HG03575 (cell line): ENCODE measurements around the gene KANTR.

Source experiments
- ATAC-seq: cut with Tn5 transposase; IDR thresholded peaks from one replicate; pipeline ENCODE4 v1.9.1; 2021; ENCODE audit not compliant: unreplicated experiment, insufficient number of reproducible peaks, low FRiP score; ENCODE audit errors: extremely low read depth

Gene KANTR

DNA sequence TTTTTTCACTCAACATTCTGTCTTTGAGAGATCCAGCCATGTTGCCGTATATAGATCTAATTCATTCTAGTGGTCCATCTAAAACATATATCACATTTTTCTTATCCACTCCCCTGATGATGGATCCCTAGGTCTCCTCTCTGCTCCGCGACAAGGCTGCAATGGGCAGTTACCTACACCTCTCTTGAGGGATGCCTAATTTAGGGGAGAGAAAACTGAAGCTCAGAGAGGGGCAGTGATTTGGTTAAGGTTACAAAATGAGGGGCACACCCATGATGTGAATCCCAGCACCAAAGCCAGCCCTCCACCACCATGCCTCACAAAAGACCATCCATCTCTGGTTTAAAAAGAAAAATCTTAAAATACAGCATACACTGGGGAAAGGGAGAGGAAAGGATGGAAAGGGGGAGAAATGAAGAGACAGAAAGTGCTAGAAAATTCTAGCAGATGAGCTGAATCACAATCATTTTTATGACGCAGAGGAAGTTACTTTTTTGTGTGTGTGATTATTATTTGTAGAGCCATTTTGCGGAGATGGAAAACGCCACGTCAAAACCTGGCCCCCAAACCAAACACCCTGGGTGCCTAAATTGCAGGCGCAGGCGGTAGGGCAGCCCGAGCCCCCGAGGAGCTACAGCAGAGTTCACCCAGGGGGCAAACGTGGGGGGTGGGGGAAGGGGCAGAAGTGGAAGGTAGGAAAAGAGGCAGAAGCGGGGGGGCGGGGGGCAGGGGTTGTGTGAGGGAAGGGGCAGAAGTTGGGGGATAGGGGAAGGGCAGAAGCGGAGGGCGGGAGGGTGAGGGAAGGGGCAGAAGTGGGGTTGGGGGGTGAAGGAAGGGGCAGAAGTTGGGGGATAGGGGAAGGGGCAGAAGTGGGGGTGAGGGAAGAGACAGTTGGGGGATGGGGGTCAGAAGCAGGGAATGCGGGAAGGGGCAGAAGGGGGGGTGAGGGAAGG, 13.0 kb upstream of the KANTR start:
- no peak for ATAC-seq

DNA sequence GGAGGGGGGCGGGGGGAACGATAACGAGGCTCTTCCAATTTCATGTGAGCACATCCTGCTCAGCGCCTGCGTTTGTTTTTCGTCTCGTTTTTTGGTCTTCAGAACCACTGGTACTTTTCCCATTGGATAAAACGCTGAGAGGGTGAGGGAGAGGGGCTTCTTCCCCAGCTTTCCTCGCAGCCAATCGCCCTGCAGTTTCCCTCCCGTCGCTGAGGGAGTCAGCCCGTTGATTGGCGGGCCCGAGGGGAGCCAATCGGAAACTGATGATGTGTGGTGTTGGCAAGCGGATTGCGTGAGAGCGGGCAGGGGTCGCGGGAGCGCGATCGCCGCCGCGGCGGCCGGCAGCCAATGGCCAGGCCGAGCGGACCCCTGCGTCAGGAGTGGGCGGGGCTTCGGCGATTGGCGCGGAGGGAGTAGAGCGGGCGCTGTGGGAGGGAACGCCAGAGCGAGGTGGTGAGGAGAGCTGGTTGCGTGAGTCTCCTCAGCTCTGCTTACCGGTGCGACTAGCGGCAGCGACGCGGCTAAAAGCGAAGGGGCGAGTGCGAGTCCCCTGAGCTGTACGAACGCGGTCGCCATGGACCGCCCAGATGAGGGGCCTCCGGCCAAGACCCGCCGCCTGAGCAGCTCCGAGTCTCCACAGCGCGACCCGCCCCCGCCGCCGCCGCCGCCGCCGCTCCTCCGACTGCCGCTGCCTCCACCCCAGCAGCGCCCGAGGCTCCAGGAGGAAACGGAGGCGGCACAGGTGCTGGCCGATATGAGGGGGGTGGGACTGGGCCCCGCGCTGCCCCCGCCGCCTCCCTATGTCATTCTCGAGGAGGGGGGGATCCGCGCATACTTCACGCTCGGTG, 11.8 kb upstream of the KANTR start, which contains the start of gene TSPYL2:
Gene TSPYL2, plus strand, starts transcription at position 443 of the 848 bp plus-strand sequence. Its CDS starts 132 bp downstream, at position 575.
- ATAC-seq: peak; percentile 61

DNA sequence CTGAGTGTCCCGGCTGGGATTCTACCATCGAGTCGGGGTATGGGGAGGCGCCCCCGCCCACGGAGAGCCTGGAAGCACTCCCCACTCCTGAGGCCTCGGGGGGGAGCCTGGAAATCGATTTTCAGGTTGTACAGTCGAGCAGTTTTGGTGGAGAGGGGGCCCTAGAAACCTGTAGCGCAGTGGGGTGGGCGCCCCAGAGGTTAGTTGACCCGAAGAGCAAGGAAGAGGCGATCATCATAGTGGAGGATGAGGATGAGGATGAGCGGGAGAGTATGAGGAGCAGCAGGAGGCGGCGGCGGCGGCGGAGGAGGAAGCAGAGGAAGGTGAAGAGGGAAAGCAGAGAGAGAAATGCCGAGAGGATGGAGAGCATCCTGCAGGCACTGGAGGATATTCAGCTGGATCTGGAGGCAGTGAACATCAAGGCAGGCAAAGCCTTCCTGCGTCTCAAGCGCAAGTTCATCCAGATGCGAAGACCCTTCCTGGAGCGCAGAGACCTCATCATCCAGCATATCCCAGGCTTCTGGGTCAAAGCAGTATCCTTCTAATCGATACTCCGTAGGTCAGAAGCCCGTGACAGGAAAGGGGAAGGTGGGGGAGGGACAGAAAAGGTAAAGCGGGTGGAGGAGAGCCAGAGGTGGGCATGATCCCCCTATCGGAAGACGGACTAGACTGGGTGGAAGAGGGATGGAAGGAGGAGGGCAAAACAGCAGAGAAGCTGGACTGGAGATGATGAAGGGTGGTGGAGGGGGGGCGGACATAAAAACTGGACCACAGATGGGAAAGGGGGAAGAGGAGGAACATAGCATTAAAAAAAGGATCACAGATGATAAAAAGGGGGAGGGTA, 10.9 kb upstream of the KANTR start:
- no peak for ATAC-seq

DNA sequence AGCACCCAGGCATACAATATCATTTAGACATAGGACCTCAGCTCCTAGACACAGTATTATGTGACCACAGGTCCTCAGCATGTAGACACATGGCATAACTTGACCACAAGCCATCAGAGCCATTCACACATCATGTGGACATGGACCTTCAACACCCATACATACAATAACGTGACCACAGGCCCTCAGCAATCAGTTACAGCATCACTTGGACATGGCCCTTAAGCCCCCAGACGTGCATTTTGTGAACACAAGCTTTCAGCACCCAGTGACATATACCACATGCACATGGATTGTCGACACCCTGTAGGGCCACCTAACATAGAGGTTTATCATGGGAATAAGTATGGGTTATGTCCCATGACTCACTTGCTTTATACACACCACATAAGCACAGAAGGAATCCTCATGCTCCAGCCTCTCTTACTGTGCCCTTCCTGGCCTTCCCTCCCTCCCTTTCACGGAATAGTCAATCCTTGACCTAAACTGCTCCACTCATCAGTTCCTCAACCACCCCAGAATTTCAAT, 9.8 kb upstream of the KANTR start:
- ATAC-seq: no peak

DNA sequence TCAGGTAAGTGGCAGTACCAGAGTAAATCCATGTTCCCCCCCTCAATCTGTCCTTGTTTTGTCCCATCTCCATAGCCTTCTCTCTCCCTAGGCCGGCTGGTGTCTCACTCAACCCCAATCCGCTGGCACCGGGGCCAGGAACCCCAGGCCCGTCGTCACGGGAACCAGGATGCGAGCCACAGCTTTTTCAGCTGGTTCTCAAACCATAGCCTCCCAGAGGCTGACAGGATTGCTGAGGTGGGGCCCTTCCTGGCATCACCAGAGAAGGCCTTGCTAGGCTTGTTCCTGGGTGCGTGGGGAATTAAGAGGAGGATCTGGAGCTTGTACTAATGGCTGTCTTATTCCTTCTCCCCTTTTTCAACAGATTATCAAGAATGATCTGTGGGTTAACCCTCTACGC, 9.1 kb upstream of the KANTR start:
- ATAC-seq: no peak

DNA sequence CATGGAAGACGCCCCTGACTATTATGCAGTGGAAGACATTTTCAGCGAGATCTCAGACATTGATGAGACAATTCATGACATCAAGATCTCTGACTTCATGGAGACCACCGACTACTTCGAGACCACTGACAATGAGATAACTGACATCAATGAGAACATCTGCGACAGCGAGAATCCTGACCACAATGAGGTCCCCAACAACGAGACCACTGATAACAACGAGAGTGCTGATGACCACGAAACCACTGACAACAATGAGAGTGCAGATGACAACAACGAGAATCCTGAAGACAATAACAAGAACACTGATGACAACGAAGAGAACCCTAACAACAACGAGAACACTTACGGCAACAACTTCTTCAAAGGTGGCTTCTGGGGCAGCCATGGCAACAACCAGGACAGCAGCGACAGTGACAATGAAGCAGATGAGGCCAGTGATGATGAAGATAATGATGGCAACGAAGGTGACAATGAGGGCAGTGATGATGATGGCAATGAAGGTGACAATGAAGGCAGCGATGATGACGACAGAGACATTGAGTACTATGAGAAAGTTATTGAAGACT, 8.2 kb upstream of the KANTR start:
- no peak for ATAC-seq

DNA sequence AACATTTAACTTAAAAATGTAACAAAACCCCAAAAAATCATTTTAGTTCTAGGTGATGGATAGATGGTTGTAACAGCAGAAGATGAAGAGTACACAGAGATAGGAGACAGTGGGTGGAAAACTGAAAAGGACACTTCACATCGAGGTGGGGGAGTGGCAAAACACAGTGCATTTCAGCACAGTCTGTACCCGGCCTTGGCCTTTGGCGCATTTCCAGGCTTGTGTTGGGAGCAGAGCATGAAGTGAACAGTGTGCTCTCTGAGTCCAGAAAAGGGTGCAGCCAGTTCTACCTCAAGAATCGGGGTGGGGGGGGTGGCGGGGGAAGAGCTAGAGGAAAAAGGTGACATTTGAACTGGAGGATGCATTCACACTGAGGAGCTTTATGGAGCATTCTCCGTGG, 7.5 kb upstream of the KANTR start:
- ATAC-seq: no peak

DNA sequence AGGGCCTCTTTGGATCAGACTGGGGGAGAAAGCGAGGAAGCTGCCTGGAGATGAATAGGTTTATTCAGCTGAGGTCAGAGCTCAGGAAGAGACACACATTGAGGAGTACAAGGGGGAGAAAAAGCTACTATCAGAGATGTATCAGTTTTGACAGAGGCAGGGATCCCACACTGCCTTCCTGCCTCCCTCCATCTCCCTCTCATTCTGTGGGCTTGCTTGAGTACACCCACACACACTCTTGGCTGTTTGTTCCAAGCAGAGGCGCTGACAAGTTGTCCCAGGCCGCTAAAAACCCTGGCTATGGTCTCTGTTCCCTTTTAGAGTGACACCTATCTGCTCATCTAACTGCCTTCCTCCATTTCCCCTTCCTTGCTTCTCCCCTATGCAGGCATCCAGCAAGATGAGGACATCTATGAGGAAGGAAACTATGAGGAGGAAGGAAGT, 6.5 kb upstream of the KANTR start:
- ATAC-seq: no peak

DNA sequence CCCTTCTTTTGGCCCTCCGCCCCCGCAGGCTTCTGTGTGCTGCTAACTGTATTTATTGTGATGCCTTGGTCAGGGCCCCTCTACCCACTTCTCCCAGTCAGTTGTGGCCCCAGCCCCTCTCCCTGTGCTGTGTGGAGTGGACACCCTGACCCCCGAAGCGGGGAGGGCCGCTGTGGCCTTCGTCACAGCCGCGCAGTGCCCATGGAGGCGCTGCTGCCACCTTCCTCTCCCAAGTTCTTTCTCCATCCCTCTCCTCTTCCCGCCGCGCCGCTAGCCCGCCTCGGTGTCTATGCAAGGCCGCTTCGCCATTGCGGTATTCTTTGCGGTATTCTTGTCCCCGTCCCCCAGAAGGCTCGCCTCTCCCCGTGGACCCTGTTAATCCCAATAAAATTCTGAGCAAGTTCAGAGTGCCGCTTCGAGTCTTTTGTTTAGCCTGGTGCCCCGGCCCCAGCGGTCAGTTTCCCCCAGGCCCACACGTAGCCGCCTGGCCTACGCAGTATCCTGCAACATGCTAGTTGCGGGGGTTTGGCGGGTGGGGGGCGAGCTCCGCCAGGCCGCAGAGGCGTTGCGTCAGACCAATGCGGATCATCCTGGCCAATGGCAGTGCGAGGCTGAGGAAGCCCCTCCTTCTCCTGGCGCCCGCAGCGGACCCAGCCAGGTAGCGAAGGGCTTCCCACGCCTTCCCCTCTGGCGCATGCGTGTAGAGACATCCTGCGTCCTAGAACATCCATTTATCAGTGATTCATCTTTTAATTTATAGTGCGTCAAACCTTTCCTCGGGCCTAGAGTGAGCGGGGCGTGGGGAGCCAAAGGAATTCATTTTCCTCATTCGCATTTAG, 5.6 kb upstream of the KANTR start:
- no peak for ATAC-seq

DNA sequence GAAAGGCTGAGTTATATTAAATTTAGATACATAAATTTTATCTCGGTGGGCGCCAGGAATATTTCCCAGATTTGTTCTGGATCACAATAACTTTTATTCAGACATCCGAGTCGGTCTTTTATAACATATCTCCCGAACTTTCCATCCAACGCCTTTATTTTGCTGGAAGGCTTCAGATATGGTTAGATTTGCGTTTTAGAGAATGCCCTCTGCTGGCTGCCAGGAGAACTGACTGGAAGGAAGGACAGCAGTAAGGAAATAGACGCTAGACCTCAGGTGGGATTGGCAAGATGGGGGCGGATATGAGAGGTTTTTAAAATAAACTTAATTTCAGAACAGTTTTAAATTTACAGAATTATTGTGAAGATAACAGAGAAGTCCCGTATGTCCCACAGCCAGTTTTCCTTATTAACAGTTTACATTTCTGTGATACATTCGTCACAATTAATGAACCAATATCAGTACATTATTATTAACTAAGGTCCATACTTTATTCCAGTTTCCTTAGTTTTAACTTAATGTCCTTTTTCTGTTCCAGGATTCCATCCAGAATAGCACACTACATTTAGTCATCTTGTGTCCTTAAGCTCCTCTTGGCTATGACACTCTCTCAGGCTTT, 4.6 kb upstream of the KANTR start:
- no peak for ATAC-seq

DNA sequence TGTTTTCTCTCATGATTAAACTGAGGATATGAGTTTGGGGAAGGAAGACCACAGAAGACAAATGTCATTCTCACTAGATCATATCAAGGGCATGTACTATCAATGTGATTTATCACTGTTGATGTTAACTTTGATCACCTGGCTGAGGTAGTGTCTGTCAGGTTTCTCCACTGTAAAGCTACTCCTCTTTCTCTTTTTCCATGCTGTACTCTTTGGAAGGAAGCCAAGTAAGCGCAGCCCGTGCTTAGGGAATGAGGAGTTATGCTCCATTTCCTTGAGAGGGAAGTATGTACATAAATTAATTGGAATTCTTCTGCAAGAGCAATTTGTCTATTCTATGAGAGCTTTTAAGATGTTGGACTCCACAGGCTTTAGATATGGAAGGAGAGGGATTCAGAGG, 4.0 kb upstream of the KANTR start:
- no peak for ATAC-seq

DNA sequence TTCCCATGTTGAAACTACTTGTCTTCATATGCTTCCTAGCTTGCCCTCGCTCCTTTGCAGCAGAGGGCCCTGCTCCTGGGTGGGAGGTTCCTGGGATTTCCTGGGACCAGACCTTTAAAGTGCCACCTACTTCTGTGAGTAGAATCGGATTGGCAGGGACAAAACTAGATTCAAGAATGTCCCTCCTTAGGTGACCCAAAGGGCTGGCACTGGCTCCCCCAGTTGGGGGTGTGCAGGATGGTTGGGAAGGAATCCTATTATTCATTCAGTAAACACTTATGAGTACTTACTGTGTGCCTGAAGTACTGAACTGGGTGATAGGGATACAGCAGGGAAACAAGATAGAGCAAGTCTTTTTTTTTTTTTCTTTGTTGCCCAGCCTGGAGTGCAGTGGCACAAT, 2.6 kb upstream of the KANTR start:
- no peak for ATAC-seq

DNA sequence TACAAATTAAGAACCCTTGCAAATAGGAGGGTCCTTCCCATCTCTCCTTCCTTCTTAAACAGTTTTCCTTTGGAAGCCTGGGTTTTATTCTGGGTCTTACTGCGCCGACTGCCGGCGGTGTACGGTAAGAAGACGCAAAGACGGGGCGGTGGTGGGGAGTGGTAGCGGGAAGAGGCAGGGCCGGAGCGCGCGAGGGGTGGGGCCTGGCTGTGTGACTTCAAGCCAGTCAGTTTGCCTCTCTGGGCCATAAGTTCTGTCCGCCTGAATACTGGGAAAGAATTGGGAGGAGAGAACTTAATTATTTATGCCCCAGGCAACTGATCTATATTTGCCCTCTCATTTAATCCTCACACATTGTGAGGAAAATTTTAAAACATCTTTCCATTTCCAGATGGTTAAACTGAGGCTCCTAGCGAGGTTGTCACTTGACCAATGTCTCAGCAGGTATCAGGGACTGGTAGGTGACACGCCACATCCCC, 726 bp upstream of the KANTR start:
- ATAC-seq: no peak

DNA sequence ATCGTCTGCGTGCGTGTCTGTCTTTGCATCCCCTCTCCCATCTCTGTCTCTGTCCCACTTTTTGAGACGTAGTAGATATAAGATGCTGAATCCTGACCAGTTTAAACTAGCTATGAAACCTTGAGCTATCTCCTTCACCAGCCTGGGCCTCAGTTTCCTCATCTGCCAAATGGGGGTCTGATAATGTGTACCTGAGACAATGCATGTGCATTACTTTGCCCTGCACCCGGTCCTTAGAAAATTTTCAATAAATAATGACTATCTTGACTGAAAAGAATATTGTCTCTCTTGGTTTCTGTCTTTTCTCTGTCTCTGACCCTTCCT, 602 bp downstream of the KANTR start:
- no peak for ATAC-seq

DNA sequence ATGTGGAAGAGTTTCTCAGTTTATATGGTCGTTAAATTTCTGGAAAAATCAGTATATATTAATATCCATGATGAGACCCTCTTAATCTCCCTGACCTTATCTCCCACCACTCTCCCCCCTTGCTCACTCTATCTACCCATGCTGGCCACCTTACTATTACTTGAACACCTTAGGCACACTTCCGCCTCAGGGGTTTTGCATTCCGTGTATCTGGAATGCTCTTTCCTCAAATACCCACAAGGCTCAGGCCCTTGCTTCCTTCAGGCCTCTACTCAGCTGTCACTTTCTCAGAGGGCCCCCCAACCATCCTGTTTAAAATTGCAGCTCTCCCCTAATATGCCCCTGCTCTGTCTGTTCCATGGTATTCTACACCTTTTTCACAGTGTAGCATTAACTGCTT, 1.9 kb downstream of the KANTR start:
- ATAC-seq: no peak

DNA sequence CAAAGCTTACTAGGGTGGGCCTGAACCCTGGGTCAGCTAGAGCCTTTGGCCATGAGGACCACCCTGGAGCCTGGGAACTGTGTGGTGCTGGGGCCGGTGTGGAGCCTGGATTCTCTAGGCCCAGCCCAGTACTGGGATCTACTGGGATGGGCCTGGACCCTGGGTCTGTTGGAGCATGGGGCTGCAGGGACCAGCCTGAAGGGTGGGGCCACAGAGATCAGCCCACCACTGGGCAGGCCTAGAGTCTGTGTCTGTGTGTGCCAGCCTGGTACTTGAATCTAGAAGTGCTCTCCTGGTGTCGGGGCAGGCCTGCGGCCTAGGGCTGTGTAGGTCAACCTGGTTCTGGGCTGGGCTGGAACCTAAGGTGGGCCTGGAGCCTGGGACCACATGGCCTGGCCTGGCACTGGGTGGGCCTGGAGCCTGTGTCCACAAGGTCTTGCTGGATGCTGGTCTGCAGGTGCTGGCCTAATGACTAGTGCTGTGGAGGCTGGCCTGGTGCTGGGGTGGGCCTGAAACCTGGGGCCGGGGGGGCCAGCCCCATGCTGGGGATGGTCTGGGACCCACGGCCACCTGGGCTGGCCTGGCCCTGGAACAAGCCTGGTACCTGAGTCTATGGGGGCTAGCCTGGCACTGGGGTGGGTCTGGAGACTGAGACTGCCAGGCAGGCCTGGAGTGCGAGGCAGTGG, 21.1 kb downstream of the KANTR start:
- no peak for ATAC-seq

DNA sequence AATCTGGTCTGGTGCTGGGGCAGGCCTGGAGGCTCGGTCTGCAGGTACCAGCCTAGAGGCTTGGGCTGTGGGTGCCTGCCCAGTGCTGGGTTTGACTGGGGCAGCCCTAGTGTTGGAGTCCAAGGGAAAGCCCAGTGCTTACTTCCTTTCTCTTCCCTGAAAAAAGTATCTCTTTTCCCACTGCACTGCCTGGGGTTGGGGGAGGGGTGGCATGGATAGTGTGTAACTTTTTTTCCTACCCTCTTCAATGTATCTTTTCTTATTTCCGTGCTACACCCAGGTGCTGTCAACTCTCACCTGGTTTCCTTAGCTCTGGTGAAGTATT, 21.6 kb downstream of the KANTR start:
- no peak for ATAC-seq
